ENCODE results near the gene PRICKLE2.

GRCh38 chr3:64264501-64265109 lies 39.3 kb upstream of the PRICKLE2 start:
- TF ChIP-seq CTCF (IDR thresholded peaks at IDR 0.05): no peak
- TF ChIP-seq POLR2A (IDR thresholded peaks at IDR 0.05; ENCODE audit: low read length): no peak
- no peak for TF ChIP-seq SMC3 (IDR thresholded peaks at IDR 0.05)
- no peak for TF ChIP-seq RFX5 (IDR thresholded peaks at IDR 0.05)
- TF ChIP-seq REST (IDR thresholded peaks at IDR 0.05): no peak
- TF ChIP-seq BHLHE40 (IDR thresholded peaks at IDR 0.05; ENCODE audit: low read depth, low read length): no peak
- no peak for TF ChIP-seq CHD2 (IDR thresholded peaks at IDR 0.05; ENCODE audit: low read length, partially characterized antibody)
